Endothelial cell of umbilical vein (primary cell): ENCODE results near the gene TAF3. TPM values are rescaled to one million over a fixed set of nuclear protein-coding genes. Genes with fewer than 3 reads are reported as not detected.

Experiments used
- BruUV-seq: library from RNA; stranded (reverse); fragments of 400-500 nt; replicated peaks from 2 replicates; lab custom pipeline; 2021; lab: Mats Ljungman, UMichigan
- CTCF ChIA-PET: fragments of 300-600, 350-600 bp; sonication (Branson Sonifier 250); formaldehyde crosslinking; loops from one replicate; lab custom pipeline; 2021; ENCODE audit warnings: antibody characterized with exemption, inconsistent platforms; lab: Charles Lee
- POLR2A ChIA-PET: fragments of 300-600, 350-600 bp; sonication (Branson Sonifier 250); formaldehyde crosslinking; loops from one replicate; lab custom pipeline; 2021; ENCODE audit warnings: antibody characterized with exemption, inconsistent platforms; lab: Charles Lee
- DNase-seq: peaks from one replicate; pipeline ENCODE4 v3.0.0-alpha.2; 2011; ENCODE audit warnings: low read depth, low spot score
- FAIRE-seq: peaks from 2 replicates; lab custom pipeline; 2011; peaks lifted over from hg19 to GRCh38; lab: Jason Lieb, UNC
- H2AFZ ChIP-seq: 2 replicates; pipeline ENCODE4 v1.6.0; 2012; ENCODE audit warnings: low read depth, low read length, control low read depth, inconsistent platforms
- H3K27ac ChIP-seq: 2 replicates; pipeline ENCODE4 v1.5.1; 2011; ENCODE audit warnings: low read depth, mild to moderate bottlenecking, control low read depth, low read length, moderate library complexity; ENCODE audit not compliant: insufficient read depth
- H3K27me3 ChIP-seq, 2 experiments: 2 replicates each; pipeline versions ENCODE4 v1.6.0 to v1.6.1; 2011; ENCODE audit warnings: low read length in 2 of 2, mixed read lengths in 1 of 2; ENCODE audit not compliant: control insufficient read depth in 2 of 2, insufficient read depth in 2 of 2
- H3K36me3 ChIP-seq, 2 experiments: 2 replicates in 1 of 2; 3 replicates in 1 of 2; pipeline ENCODE4 v1.5.1; 2011; ENCODE audit warnings: low read length in 2 of 2, mild to moderate bottlenecking in 1 of 2, moderate library complexity in 1 of 2; ENCODE audit not compliant: control insufficient read depth in 2 of 2, insufficient read depth in 2 of 2; ENCODE audit errors: extremely low read depth in 1 of 2
- H3K4me1 ChIP-seq: 3 replicates; pipeline ENCODE4 v1.5.1; 2011; ENCODE audit warnings: mild to moderate bottlenecking, low read length; ENCODE audit not compliant: control insufficient read depth, insufficient read depth; ENCODE audit errors: extremely low read depth
- H3K4me2 ChIP-seq: 2 replicates; pipeline ENCODE4 v1.6.1; 2011; ENCODE audit warnings: low read length, control low read depth, mixed read lengths; ENCODE audit not compliant: insufficient read depth
- H3K4me3 ChIP-seq, 3 experiments: fragments of 200-600 bp in 1 of 3; sonication (generic), shearing (Covaris generic) in 1 of 3; replicated peaks in 1 of 3; 2 replicates each; pipeline ENCODE4 v1.5.1; 2011 to 2016; ENCODE audit warnings: control low read depth in 3 of 3, low read length in 3 of 3, mild to moderate bottlenecking in 2 of 3, inconsistent platforms in 1 of 3, low read depth in 1 of 3, moderate library complexity in 1 of 3; ENCODE audit not compliant: insufficient read depth in 1 of 3
- H3K79me2 ChIP-seq: 2 replicates; pipeline ENCODE4 v1.6.0; 2012; ENCODE audit warnings: low read length, inconsistent platforms; ENCODE audit not compliant: control insufficient read depth, insufficient read depth
- H3K9ac ChIP-seq: replicated peaks from 2 replicates; pipeline ENCODE3; 2011; ENCODE audit warnings: low read length, control low read depth; ENCODE audit not compliant: insufficient read depth; ENCODE audit errors: extremely low read depth
- H3K9me1 ChIP-seq: replicated peaks from 3 replicates; pipeline ENCODE4 v1.6.0; 2011; ENCODE audit warnings: mild to moderate bottlenecking, low read length; ENCODE audit not compliant: control insufficient read depth, insufficient read depth; ENCODE audit errors: extremely low read depth
- H3K9me3 ChIP-seq: replicated peaks from 2 replicates; pipeline ENCODE4 v1.5.1; 2012; ENCODE audit warnings: low read length, inconsistent platforms; ENCODE audit not compliant: control insufficient read depth, insufficient read depth
- H4K20me1 ChIP-seq: replicated peaks from 2 replicates; pipeline ENCODE3; 2011; ENCODE audit warnings: mild to moderate bottlenecking, low read length; ENCODE audit not compliant: control insufficient read depth, insufficient read depth; ENCODE audit errors: extremely low read depth
- FOS ChIP-seq: IDR thresholded peaks from 2 replicates; pipeline ENCODE4 v1.6.1; 2011; ENCODE audit warnings: mild to moderate bottlenecking, low read length, moderate library complexity, borderline replicate concordance; ENCODE audit not compliant: insufficient read depth
- MAX ChIP-seq: IDR thresholded peaks from 2 replicates; pipeline ENCODE4 v1.6.1; 2011; ENCODE audit not compliant: insufficient read depth, insufficient read length
- POLR2A ChIP-seq: IDR thresholded peaks from 2 replicates; pipeline ENCODE4 v1.6.1; 2012; ENCODE audit warnings: low read depth, mild to moderate bottlenecking, control low read depth, low read length
- POLR2AphosphoS5 ChIP-seq: IDR thresholded peaks from 2 replicates; pipeline ENCODE4 v1.6.1; 2012; ENCODE audit warnings: low read depth, mild to moderate bottlenecking, control low read depth, low read length, moderate library complexity; ENCODE audit not compliant: insufficient read depth
- dilution Hi-C: fragments of 300-500 bp; cut with MboI; formaldehyde crosslinking; loops from one replicate; pipeline ENCODE4 v1.15.0; 2019; ENCODE audit warnings: low sequenced_read_pairs; ENCODE audit not compliant: extremely low pct_ligation_motif_present
- intact Hi-C: fragments of 100-400 bp; cut with micrococcal nuclease; formaldehyde crosslinking; loops from one replicate; pipeline ENCODE4 v1.10.0; 2022
- polyA plus RNA-seq, 4 experiments: library from polyadenylated mRNA; depleted of rRNA in 3 of 4; stranded (reverse) in 3 of 4; unstranded in 1 of 4; fragments of >200 nt; gene quantifications; 2 replicates each; pipeline versions ENCODE4 v1.2.1 to v1.2.3, GENCODE V29; 2011 to 2012; ENCODE audit warnings: missing spikeins in 1 of 4
- total RNA-seq: library from RNA; stranded (reverse); gene quantifications from 2 replicates; pipeline ENCODE4 v1.2.3, GENCODE V29; 2021

Gene TAF3
- total and polyA plus RNA-seq, 2 donors (not counting 3 experiments of a cell fraction or from before 2014, with no cell fraction given) = 2.4 to 10.5 TPM

- H3K79me2 ChIP-seq = peaks cover 71% of the 10 kb centered on the region
- no peaks in the 10 kb centered on the region for H3K9me3 ChIP-seq
- TSS peak; percentile 48 for BruUV-seq
- no peaks in the 10 kb centered on the region for H3K9me1 ChIP-seq
- no peaks in the 10 kb centered on the region for H4K20me1 ChIP-seq
- H3K4me2 ChIP-seq = peak within 1 kb of the TSS; percentile 88
- H3K36me3 ChIP-seq = peaks cover 0 to 11% of the 10 kb centered on the region in 2 experiments
- FAIRE-seq (no peak), DNase-seq (peak; percentile 93)
- H2AFZ ChIP-seq = no peak within 1 kb of the TSS
- no peaks in the 10 kb centered on the region for H3K27me3 ChIP-seq
- CTCF ChIA-PET = no interaction called here
- dilution Hi-C loops (no loop called here), intact Hi-C loops (loop anchor here (1.0 to 10.0 kb wide), 9 partner anchors 87 to 1247 kb away; partner anchors contain the start of genes ATP5F1C and TAF3)
- POLR2A ChIA-PET = interaction anchor here (0.6 to 0.7 kb wide), 6 partner anchors 9 to 1339 kb away, joined by 3 to 4 read pairs (median 4); no protein-coding TSS in a partner anchor
- peaks cover 36% of the 10 kb centered on the region for H3K4me1 ChIP-seq
- H3K9ac ChIP-seq = peak within 1 kb of the TSS; percentile 77
- H3K4me3 ChIP-seq = peak within 1 kb of the TSS; percentile 81 to 95 (median 91)
- peak; percentile 66 for TF ChIP-seq POLR2AphosphoS5
- no peak for TF ChIP-seq MAX
- TF ChIP-seq POLR2A = peak; percentile 57
- no peak for TF ChIP-seq FOS
- H3K27ac ChIP-seq = peak within 1 kb of the TSS; percentile 79
These were observed 236.4 kb downstream of the TAF3 start, which contains the start of gene GATA3 for GRCh38 chr10:8054494-8055407. TSS of gene GATA3 (plus strand) at chr10:8054688. CDS start at chr10:8055656, 968 bp downstream.
